GM12891 (cell line): ENCODE results near the gene SMYD1.

Experiments used
- DNase-seq: peaks from one replicate; pipeline ENCODE4 v3.0.0; 2011; ENCODE audit warnings: low spot score; ENCODE audit not compliant: insufficient read length
- FAIRE-seq: peaks from 2 replicates; lab custom pipeline; 2011; peaks lifted over from hg19 to GRCh38; lab: Jason Lieb, UNC
- PAX5 ChIP-seq: IDR thresholded peaks from 2 replicates; pipeline ENCODE4 v1.6.1; 2011; ENCODE audit warnings: low read length, moderate library complexity, mild to moderate bottlenecking; ENCODE audit not compliant: insufficient read depth, severe bottlenecking
- POLR2A ChIP-seq: IDR thresholded peaks from 2 replicates; pipeline ENCODE4 v1.6.1; 2011; ENCODE audit warnings: low read depth, low read length, control low read depth
- POLR2AphosphoS5 ChIP-seq: IDR thresholded peaks from 2 replicates; pipeline ENCODE4 v1.6.1; 2011; ENCODE audit warnings: low read depth, low read length, control low read depth
- POU2F2 ChIP-seq: IDR thresholded peaks from 2 replicates; pipeline ENCODE4 v1.6.1; 2011; ENCODE audit warnings: low read depth, mild to moderate bottlenecking, control low read depth, low read length, moderate library complexity
- SPI1 ChIP-seq: IDR thresholded peaks from 2 replicates; pipeline ENCODE4 v1.6.1; 2011; ENCODE audit warnings: low read depth, low read length, control low read depth
- TAF1 ChIP-seq: IDR thresholded peaks from 2 replicates; pipeline ENCODE4 v1.6.1; 2011; ENCODE audit warnings: low read depth, low read length, control low read depth

SMYD1 gene

DNA sequence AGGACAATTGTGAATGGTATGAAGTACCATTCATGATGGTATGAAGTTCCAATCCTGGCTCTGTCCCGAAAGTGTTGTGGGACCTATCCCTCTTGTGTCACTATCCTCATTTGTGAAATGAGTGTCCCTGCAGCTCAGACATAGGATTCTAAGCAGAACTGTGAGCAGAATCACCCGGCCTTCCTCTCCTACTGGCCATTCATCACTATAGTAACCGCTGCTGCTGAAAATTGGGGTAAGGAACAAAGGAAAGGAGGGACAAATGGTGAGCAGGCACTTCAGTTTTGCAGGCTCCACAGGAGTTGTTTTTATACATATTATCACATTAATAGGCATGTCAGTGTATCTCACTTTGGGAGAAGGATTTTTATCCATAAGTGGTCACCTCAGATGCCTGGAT, 27.4 kb downstream of the SMYD1 start:
- TF ChIP-seq POU2F2 (no peak), TAF1 (no peak)
- FAIRE-seq (no peak), DNase-seq (no peak)

DNA sequence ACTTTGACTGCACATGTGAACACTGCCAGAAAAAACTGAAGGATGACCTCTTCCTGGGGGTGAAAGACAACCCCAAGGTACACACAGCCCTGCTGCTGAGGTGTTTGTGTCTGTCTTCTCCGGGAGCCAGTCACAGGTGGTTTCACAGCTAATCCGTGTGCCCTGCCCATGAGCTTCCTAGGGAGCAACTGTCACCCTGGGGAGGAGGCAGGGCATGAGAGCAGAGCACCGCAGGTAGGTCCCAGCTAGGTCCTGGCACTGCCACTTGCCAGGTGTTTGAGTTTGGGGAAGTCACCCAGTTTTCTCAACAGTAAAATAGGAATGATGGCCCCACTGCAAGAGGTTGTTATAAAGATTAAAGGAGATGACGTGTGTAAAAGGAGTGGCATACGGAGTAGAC, 29.1 kb downstream of the SMYD1 start:
- FAIRE-seq: no peak
- no peak for TF ChIP-seq POU2F2
- TF ChIP-seq TAF1: no peak
- no peak for TF ChIP-seq PAX5
- no peak for TF ChIP-seq POLR2AphosphoS5
- TF ChIP-seq POLR2A: no peak
- TF ChIP-seq SPI1: no peak
- no peak for DNase-seq

DNA sequence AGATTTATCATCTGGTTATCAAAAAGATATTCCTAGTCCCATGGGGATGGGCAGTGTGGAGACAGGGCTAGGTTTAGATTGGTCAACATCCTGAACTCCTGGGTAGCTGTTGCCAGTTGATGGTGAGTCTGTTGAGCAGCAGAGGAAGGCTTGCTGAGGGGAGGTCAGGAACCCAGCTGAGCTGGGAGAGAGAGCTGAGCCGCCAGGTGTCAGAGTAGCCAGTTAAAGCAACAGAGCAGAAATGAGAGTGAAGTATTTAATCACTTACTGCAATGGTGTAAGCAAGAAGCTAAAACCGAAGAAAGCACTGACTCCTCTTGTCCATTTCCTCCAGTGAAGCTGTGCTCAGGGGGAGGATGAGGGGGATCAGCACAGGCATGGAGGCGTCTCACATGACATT, 29.6 kb downstream of the SMYD1 start:
- no peak for DNase-seq
- FAIRE-seq: no peak
- no peak for TF ChIP-seq SPI1
- no peak for TF ChIP-seq POU2F2
- no peak for TF ChIP-seq POLR2AphosphoS5
- TF ChIP-seq POLR2A: no peak
- TF ChIP-seq TAF1: no peak
- TF ChIP-seq PAX5: no peak

DNA sequence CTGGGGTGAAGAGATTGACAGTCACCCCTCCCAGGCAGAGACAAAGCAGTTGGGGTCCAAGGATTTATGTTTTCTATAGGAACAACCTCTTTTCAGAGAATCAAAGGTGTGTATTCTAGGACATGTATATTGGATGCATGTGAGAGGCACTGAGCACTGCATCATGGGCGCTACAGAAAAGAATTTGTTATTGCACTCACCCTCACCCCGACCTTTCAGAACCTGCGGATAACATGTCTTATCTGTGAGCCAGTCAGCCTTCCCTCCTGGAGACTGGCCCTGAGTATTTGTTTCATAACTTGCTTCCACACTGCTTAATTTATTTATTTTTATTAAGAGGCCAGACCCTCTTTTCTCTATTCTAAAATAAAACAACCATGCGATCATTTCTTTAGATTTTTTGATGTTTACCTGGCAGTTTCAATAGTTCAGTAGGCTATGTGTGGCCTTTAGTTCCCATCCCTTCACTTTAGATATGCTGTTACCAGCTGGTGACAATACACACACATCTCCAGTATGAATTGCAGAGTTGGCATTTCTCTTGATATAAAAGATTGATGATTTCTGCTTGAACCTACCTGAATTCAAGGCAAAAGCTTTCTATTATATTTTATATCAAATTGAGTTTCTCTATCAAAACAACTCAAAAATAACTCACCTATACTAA, 30.4 kb downstream of the SMYD1 start:
- no peak for FAIRE-seq
- no peak for DNase-seq
- TF ChIP-seq POLR2A (no peak), POU2F2 (no peak), SPI1 (no peak), PAX5 (no peak)

DNA sequence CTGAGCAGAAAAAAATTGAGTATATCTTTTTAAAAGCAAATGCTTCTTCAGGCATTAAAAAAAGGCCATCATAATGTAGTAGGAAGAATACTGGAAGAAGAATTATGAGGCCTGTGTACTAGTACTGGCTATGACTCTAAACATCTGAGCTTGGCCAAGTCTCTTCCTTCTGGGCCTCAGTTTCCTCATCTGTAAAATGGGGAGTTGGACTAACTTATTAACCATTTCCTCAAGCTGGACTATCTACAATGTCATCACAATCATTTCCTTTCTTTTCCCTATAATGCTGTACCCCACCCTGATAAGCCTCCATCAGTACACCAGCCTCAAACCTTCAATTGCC, 30.9 kb downstream of the SMYD1 start:
- DNase-seq (no peak), FAIRE-seq (no peak)
- no peak for TF ChIP-seq PAX5
- no peak for TF ChIP-seq SPI1
- no peak for TF ChIP-seq POLR2A
- no peak for TF ChIP-seq POU2F2
- TF ChIP-seq TAF1: no peak
- TF ChIP-seq POLR2AphosphoS5: no peak

DNA sequence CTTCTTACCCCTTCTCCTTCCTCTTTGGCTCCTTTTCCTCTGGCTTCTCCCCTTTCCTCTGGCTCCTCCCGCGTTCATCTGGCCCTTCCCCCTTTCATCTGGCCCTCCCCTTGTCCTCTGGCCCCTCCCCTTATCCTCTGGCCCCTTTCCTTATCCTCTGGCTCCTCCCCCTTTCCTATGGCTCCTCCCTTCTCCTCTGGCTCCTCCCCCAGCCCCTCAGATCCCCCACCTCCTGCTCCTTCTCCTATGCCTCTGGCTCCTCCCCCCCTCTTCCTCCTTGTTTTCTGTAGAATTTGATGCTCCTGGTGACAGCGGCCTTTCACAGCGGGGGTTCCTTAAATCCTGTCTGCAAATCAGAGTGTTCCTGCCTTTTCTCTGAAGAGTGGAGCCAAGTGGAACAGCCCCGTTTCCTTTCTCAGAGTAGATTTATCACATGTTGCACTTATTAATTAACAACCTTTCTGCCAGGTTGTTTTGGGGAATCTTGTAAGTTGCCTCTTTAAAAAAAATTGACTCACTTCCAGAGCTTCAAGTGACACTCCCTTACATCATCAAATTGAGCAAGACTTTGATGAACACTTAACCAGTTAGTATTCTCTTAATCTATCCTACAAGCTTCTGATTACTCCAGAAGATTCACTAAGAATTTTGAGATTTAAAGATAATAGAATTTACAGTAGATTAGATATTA, 32.3 kb downstream of the SMYD1 start:
- no peak for FAIRE-seq
- DNase-seq: no peak

DNA sequence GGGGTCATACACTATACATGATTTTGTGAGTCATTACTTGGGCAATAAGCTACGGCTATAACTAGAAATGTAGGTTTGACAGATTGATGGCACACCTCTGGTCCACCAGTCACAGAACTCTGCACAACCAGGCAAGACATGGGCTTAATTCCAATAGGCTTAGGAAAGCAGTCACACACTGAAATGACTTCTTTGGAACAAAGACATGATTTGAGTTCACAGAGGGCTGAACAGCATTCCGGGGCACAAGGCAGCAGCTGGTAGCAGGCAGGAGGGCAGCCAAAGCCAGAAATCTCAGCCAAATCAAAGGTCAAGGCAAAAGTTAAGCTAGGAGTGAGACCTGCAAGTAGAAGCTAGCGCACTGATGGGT, 32.8 kb downstream of the SMYD1 start:
- DNase-seq: no peak
- no peak for FAIRE-seq
- TF ChIP-seq POLR2AphosphoS5 (no peak), SPI1 (no peak), POLR2A (no peak), TAF1 (no peak), POU2F2 (no peak), PAX5 (no peak)

More for the DNA sequence above, 32.3 kb downstream of the SMYD1 start:
- TF ChIP-seq TAF1: no peak
- TF ChIP-seq POLR2AphosphoS5: no peak
- TF ChIP-seq SPI1: no peak
- no peak for TF ChIP-seq PAX5
- TF ChIP-seq POU2F2: no peak
- TF ChIP-seq POLR2A: no peak

DNA sequence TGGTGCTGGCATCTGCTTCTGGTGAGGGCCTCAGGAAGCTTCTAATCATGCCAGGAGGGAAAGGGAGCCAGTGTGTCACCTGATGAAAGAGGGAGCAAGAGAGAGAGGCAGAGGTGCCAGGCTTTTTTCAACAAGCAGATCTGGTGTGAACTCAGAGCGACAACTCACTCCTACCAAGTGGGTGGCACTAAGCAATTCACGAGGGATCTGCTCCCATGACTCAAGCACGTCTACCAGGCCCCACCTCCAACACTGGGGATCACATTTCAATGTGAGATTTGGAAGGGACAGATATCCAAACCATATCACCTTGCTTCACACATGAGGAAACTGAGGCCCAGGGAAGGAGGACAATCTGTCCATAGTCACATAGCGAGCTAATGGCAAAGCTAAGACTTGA, 41.2 kb downstream of the SMYD1 start:
- no peak for FAIRE-seq
- TF ChIP-seq PAX5: no peak
- no peak for TF ChIP-seq POU2F2
- no peak for DNase-seq

DNA sequence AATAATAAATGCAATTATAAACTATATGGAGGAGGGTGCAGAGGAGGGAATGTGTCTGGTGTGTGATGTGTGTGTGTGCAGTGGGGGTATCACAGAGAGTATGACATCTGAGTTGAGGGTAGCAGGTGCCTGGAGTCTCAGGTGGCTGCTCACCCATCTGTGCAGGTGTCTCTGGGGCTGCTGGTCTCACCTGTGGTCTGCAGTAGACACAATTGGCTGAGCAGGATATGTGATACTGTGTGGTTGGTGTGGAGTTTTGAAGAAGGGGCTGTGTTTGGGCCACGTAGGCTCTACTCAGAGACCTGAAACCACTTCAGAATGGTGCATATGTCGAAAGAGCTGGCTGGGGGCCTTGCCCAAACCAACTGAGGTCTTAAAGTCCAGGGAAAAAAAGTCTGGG, 43.2 kb downstream of the SMYD1 start:
- TF ChIP-seq POU2F2 (no peak), SPI1 (no peak), TAF1 (no peak), POLR2AphosphoS5 (no peak), POLR2A (no peak), PAX5 (no peak)
- FAIRE-seq: no peak
- no peak for DNase-seq

DNA sequence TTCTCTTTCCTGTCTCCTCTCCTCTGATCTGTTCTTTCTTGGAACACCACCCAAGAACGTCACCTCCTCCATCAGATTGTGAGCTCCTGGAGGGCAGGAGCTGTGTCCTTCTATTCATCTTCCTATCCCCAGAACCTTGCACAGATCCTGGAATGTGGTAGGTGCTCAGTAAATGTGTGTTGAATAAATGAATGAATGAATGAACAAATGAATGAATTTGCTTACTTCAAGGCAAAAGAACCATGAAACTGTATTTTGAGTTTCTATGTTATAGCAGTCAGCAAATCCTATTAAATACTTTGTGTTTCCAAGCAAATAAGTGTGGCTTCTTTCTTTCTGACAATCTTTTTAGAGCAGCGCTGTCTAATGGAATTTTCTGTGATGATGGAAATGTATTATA, 45.4 kb downstream of the SMYD1 start:
- DNase-seq (no peak), FAIRE-seq (no peak)
- TF ChIP-seq POLR2A (no peak), SPI1 (no peak), PAX5 (no peak), POLR2AphosphoS5 (no peak), TAF1 (no peak), POU2F2 (no peak)
